ENCODE data around the gene ACSS1. TPM values are rescaled to one million over a fixed set of nuclear protein-coding genes. Genes with fewer than 3 reads are reported as not detected.

The ACSS1 gene
- total and polyA plus RNA-seq, 2 experiments from 2014 or later, result 1.3 to 4.1 TPM

DNA sequence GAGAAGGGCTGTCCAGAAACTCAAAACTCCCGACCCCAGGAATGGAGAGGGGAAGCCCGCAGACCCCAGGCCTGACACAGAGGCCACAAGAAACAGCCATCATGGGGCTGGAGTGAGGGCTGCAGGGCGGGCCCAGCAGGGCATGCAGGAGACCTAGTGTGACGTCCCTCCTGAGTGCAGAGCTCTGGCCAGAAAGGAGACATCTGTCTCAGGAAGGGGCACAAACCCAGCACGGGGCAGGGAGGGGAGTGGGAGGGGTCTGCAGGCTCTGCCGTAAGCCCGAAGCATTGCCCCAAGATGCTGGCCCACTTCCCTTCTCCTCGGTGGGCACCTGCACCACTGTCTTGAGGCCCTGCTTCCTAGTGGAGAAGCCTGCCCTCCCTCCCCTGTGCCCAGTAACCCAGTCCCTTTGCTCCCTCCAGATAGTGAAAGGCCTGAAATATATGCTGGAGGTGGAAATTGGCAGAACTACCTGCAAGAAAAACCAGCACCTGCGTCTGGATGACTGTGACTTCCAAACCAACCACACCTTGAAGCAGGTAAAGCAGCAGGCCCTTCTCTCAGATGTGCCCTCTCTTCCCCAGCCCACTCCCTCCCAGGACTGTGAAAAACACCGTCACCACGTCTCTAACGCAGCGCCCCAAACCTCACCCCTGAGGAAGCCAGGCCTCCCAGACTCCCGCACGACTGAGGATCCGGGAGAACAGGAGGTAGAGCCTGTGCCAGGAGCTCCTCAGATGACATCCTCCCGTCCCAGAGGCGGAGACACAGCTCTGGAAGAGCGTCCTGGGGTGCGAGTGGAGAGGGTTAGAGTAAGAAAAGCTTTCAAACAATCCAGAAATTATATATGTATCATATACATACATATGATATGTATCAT, 99.2 kb downstream of the ACSS1 start:
- H3K4me1 Mint-ChIP-seq, result peaks cover 8% of the 10 kb centered on the region; the same call in 2 of the 3 replicates
- peaks cover 22% of the 10 kb centered on the region for H3K36me3 Mint-ChIP-seq (ENCODE audit: low read depth)
- Histone ChIP-seq H3K27ac (ENCODE audit: low read depth) (no peak overlapping the region), H3K4me2 (no peak overlapping the region), H3F3A (replicated peaks; ENCODE audit: low read depth) (no peaks in the 10 kb centered on the region), H3K9me2 (ENCODE audit: insufficient read depth) (no peaks in the 10 kb centered on the region), H3K27me3 (ENCODE audit: insufficient read depth) (no peaks in the 10 kb centered on the region), H3K36me3 (ENCODE audit: insufficient read depth) (peaks cover 7% of the 10 kb centered on the region), H3K4me3 (no peak overlapping the region), H3K79me2 (replicated peaks; ENCODE audit: insufficient read depth) (no peaks in the 10 kb centered on the region), H3K4me1 (ENCODE audit: insufficient read depth) (no peaks in the 10 kb centered on the region), H4K20me1 (replicated peaks; ENCODE audit: insufficient read depth) (no peaks in the 10 kb centered on the region; the same call in 1 of the 2 replicates), H2AFZ (no peak overlapping the region)
- TF ChIP-seq NANOG (IDR thresholded peaks at IDR 0.05; ENCODE audit: borderline replicate concordance) (no peak), ZNF114 (CRISPR knock-in tag; IDR thresholded peaks at IDR 0.05) (no peak), EZH2phosphoT487 (IDR thresholded peaks at IDR 0.05; ENCODE audit: unreplicated experiment) (no peak), POLR2AphosphoS5 (IDR thresholded peaks at IDR 0.05; ENCODE audit: low read depth) (no peak), ZNF331 (CRISPR knock-in tag; IDR thresholded peaks at IDR 0.05; ENCODE audit: low read depth) (no peak), CREB1 (CRISPR knock-in tag; IDR thresholded peaks at IDR 0.05; ENCODE audit: low read depth) (no peak), JUNB (IDR thresholded peaks at IDR 0.05; ENCODE audit: unreplicated experiment) (no peak), EZH2 (IDR thresholded peaks at IDR 0.05; ENCODE audit: low read depth, unreplicated experiment) (no peak), STAT1 (IDR thresholded peaks at IDR 0.05; ENCODE audit: unreplicated experiment) (no peak)
- TF ChIP-seq, protein P1, sequence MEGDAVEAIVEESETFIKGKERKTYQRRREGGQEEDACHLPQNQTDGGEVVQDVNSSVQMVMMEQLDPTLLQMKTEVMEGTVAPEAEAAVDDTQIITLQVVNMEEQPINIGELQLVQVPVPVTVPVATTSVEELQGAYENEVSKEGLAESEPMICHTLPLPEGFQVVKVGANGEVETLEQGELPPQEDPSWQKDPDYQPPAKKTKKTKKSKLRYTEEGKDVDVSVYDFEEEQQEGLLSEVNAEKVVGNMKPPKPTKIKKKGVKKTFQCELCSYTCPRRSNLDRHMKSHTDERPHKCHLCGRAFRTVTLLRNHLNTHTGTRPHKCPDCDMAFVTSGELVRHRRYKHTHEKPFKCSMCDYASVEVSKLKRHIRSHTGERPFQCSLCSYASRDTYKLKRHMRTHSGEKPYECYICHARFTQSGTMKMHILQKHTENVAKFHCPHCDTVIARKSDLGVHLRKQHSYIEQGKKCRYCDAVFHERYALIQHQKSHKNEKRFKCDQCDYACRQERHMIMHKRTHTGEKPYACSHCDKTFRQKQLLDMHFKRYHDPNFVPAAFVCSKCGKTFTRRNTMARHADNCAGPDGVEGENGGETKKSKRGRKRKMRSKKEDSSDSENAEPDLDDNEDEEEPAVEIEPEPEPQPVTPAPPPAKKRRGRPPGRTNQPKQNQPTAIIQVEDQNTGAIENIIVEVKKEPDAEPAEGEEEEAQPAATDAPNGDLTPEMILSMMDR (conservative IDR thresholded peaks at IDR 0.05; ENCODE audit: low read depth in 2 of 2), result no peak
- TF ChIP-seq, protein P2, sequence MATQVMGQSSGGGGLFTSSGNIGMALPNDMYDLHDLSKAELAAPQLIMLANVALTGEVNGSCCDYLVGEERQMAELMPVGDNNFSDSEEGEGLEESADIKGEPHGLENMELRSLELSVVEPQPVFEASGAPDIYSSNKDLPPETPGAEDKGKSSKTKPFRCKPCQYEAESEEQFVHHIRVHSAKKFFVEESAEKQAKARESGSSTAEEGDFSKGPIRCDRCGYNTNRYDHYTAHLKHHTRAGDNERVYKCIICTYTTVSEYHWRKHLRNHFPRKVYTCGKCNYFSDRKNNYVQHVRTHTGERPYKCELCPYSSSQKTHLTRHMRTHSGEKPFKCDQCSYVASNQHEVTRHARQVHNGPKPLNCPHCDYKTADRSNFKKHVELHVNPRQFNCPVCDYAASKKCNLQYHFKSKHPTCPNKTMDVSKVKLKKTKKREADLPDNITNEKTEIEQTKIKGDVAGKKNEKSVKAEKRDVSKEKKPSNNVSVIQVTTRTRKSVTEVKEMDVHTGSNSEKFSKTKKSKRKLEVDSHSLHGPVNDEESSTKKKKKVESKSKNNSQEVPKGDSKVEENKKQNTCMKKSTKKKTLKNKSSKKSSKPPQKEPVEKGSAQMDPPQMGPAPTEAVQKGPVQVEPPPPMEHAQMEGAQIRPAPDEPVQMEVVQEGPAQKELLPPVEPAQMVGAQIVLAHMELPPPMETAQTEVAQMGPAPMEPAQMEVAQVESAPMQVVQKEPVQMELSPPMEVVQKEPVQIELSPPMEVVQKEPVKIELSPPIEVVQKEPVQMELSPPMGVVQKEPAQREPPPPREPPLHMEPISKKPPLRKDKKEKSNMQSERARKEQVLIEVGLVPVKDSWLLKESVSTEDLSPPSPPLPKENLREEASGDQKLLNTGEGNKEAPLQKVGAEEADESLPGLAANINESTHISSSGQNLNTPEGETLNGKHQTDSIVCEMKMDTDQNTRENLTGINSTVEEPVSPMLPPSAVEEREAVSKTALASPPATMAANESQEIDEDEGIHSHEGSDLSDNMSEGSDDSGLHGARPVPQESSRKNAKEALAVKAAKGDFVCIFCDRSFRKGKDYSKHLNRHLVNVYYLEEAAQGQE (IDR thresholded peaks at IDR 0.05; ENCODE audit: unreplicated experiment), result no peak
- TF ChIP-seq, protein P3, sequence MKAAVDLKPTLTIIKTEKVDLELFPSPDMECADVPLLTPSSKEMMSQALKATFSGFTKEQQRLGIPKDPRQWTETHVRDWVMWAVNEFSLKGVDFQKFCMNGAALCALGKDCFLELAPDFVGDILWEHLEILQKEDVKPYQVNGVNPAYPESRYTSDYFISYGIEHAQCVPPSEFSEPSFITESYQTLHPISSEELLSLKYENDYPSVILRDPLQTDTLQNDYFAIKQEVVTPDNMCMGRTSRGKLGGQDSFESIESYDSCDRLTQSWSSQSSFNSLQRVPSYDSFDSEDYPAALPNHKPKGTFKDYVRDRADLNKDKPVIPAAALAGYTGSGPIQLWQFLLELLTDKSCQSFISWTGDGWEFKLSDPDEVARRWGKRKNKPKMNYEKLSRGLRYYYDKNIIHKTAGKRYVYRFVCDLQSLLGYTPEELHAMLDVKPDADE (IDR thresholded peaks at IDR 0.05), result no peak
- TF ChIP-seq, protein P4, sequence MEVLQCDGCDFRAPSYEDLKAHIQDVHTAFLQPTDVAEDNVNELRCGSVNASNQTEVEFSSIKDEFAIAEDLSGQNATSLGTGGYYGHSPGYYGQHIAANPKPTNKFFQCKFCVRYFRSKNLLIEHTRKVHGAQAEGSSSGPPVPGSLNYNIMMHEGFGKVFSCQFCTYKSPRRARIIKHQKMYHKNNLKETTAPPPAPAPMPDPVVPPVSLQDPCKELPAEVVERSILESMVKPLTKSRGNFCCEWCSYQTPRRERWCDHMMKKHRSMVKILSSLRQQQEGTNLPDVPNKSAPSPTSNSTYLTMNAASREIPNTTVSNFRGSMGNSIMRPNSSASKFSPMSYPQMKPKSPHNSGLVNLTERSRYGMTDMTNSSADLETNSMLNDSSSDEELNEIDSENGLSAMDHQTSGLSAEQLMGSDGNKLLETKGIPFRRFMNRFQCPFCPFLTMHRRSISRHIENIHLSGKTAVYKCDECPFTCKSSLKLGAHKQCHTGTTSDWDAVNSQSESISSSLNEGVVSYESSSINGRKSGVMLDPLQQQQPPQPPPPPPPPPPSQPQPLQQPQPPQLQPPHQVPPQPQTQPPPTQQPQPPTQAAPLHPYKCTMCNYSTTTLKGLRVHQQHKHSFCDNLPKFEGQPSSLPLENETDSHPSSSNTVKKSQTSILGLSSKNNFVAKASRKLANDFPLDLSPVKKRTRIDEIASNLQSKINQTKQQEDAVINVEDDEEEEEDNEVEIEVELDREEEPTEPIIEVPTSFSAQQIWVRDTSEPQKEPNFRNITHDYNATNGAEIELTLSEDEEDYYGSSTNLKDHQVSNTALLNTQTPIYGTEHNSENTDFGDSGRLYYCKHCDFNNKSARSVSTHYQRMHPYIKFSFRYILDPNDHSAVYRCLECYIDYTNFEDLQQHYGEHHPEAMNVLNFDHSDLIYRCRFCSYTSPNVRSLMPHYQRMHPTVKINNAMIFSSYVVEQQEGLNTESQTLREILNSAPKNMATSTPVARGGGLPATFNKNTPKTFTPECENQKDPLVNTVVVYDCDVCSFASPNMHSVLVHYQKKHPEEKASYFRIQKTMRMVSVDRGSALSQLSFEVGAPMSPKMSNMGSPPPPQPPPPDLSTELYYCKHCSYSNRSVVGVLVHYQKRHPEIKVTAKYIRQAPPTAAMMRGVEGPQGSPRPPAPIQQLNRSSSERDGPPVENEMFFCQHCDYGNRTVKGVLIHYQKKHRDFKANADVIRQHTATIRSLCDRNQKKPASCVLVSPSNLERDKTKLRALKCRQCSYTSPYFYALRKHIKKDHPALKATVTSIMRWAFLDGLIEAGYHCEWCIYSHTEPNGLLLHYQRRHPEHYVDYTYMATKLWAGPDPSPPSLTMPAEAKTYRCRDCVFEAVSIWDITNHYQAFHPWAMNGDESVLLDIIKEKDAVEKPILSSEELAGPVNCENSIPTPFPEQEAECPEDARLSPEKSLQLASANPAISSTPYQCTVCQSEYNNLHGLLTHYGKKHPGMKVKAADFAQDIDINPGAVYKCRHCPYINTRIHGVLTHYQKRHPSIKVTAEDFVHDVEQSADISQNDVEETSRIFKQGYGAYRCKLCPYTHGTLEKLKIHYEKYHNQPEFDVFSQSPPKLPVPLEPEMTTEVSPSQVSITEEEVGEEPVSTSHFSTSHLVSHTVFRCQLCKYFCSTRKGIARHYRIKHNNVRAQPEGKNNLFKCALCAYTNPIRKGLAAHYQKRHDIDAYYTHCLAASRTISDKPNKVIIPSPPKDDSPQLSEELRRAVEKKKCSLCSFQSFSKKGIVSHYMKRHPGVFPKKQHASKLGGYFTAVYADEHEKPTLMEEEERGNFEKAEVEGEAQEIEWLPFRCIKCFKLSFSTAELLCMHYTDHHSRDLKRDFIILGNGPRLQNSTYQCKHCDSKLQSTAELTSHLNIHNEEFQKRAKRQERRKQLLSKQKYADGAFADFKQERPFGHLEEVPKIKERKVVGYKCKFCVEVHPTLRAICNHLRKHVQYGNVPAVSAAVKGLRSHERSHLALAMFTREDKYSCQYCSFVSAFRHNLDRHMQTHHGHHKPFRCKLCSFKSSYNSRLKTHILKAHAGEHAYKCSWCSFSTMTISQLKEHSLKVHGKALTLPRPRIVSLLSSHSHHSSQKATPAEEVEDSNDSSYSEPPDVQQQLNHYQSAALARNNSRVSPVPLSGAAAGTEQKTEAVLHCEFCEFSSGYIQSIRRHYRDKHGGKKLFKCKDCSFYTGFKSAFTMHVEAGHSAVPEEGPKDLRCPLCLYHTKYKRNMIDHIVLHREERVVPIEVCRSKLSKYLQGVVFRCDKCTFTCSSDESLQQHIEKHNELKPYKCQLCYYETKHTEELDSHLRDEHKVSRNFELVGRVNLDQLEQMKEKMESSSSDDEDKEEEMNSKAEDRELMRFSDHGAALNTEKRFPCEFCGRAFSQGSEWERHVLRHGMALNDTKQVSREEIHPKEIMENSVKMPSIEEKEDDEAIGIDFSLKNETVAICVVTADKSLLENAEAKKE (CRISPR knock-in tag; IDR thresholded peaks at IDR 0.05), result no peak
- peaks cover 6% of the 10 kb centered on the region for H3K27me3 Mint-ChIP-seq (ENCODE audit: insufficient read depth, low read depth, poor library complexity)
- no peak for DNase-seq (ENCODE audit: low spot score)
- ATAC-seq, result no peak
- no peaks in the 10 kb centered on the region; the same call in 2 of the 3 replicates for H3K9me3 Mint-ChIP-seq
- H3K27ac Mint-ChIP-seq, result no peak overlapping the region
- H3K4me3 Mint-ChIP-seq, result no peak overlapping the region
